Measurements from ENCODE around the gene CLDN6.
"Not testable (repeated sequence)": the region's sequence is repeated elsewhere in the genome, so short reads cannot be mapped to it uniquely, and the experiment has no call there.

CLDN6 gene

GRCh38 chr16:3056336-3057180, 38.6 kb upstream of the CLDN6 start:
- DNase-seq (ENCODE audit: low read depth): no peak
- no peak overlapping the region for H3K4me3 ChIP-seq (ENCODE audit: low read length)

GRCh38 chr16:3055734-3056115, 37.7 kb upstream of the CLDN6 start:
- DNase-seq (ENCODE audit: low read depth); H3K4me3 ChIP-seq (ENCODE audit: low read length): not testable (repeated sequence)

More at GRCh38 chr16:3056336-3057180, 38.6 kb upstream of the CLDN6 start:
- no peak for TF ChIP-seq CTCF (conservative IDR thresholded peaks at IDR 0.05; ENCODE audit: low read depth, low read length)

- no peak overlapping the region for H3K4me3 ChIP-seq (ENCODE audit: low read length)
- no peak for TF ChIP-seq CTCF (conservative IDR thresholded peaks at IDR 0.05; ENCODE audit: low read depth, low read length)
- DNase-seq (ENCODE audit: low read depth): no peak
Observed at GRCh38 chr16:3054965-3055733, 37.2 kb upstream of the CLDN6 start.

GRCh38 chr16:3053330-3053710, 35.3 kb upstream of the CLDN6 start:
- not testable (repeated sequence) for H3K4me3 ChIP-seq (ENCODE audit: low read length); DNase-seq (ENCODE audit: low read depth)

GRCh38 chr16:3052571-3053329, 34.8 kb upstream of the CLDN6 start:
- DNase-seq (ENCODE audit: low read depth); H3K4me3 ChIP-seq (ENCODE audit: low read length): not testable (repeated sequence)

- TF ChIP-seq CTCF (conservative IDR thresholded peaks at IDR 0.05; ENCODE audit: low read depth, low read length): no peak
- DNase-seq (ENCODE audit: low read depth): no peak
- no peak overlapping the region for H3K4me3 ChIP-seq (ENCODE audit: low read length)
Observed at GRCh38 chr16:3051494-3051893, 33.5 kb upstream of the CLDN6 start.

GRCh38 chr16:3051009-3051408, 33.0 kb upstream of the CLDN6 start:
- no peak for DNase-seq (ENCODE audit: low read depth)
- TF ChIP-seq CTCF (conservative IDR thresholded peaks at IDR 0.05; ENCODE audit: low read depth, low read length): no peak
- no peak overlapping the region for H3K4me3 ChIP-seq (ENCODE audit: low read length)

GRCh38 chr16:3050487-3050886, 32.5 kb upstream of the CLDN6 start:
- TF ChIP-seq CTCF (conservative IDR thresholded peaks at IDR 0.05; ENCODE audit: low read depth, low read length): no peak

More at GRCh38 chr16:3050487-3050886, 32.5 kb upstream of the CLDN6 start:
- no peak for DNase-seq (ENCODE audit: low read depth)
- H3K4me3 ChIP-seq (ENCODE audit: low read length): no peak overlapping the region
